Ovary (tissue), 9 donors: Measurements from ENCODE around the gene MDM1. TPM values are rescaled to one million over a fixed set of nuclear protein-coding genes. Genes with fewer than 3 reads are reported as not detected.

Experiments used
- DNase-seq, 5 donors: peaks; one replicate each; pipeline ENCODE4 v3.0.0-alpha.2; 2019 to 2020
- H3K27ac ChIP-seq, 2 donors: fragments of 200-600 bp; one replicate each; pipeline versions ENCODE4 v1.5.1 to v1.8.0; 2019 to 2022
- H3K27me3 ChIP-seq: fragments of 200-600 bp; one replicate; pipeline ENCODE4 v1.8.0; 2022
- H3K36me3 ChIP-seq: fragments of 200-600 bp; sonication (generic); one replicate; pipeline ENCODE4 v1.5.1; 2019
- H3K4me1 ChIP-seq: one replicate; pipeline ENCODE4 v1.8.1; 2013; ENCODE audit warnings: mild to moderate bottlenecking, moderate library complexity; ENCODE audit not compliant: insufficient read depth
- H3K4me3 ChIP-seq: fragments of 200-600 bp; sonication (generic); one replicate; pipeline ENCODE4 v1.5.1; 2017
- H3K9me3 ChIP-seq, 2 donors: fragments of 200-600 bp in 1 of 2; sonication (generic) in 1 of 2; one replicate each; pipeline versions ENCODE4 v1.5.1 to v1.8.1; 2013 to 2019; ENCODE audit warnings: mild to moderate bottlenecking in 1 of 2, moderate library complexity in 1 of 2
- EP300 ChIP-seq: sonication (generic); formaldehyde crosslinking; IDR thresholded peaks from one replicate; pipeline ENCODE4 v1.6.1; 2017; ENCODE audit warnings: antibody characterized with exemption
- POLR2A ChIP-seq: fragments of 450-650 bp; IDR thresholded peaks from one replicate; pipeline ENCODE4 v1.6.1; 2017; ENCODE audit warnings: antibody characterized with exemption, mild to moderate bottlenecking, moderate library complexity
- WGBS, 3 donors: extraction: QIAGEN DNeasy Blood & Tissue Kit in 1 of 3; methylation state at CpG; one replicate each; pipeline versions ENCODE4 v1.1.5 to v1.1.7; 2013 to 2017; 5-methylcytosine and 5-hydroxymethylcytosine counted together
- intact Hi-C, 4 donors: fragments of 100-400 bp; cut with DNase I; formaldehyde crosslinking; loops; one replicate each; pipeline versions ENCODE4 v1.11.0 to v1.15.1; 2022 to 2023
- polyA plus RNA-seq, 2 donors: library from polyadenylated mRNA; stranded (reverse); fragments of 200-250 nt in 1 of 2; fragments of 350-450 nt in 1 of 2; fragmentation: Illumina TruSeq in 1 of 2; extraction: RNeasy Lipid Tissue Mini Kit (QIAGEN cat#74804) in 1 of 2; gene quantifications; one replicate each; pipeline ENCODE4 v1.2.3, GENCODE V29; 2013 to 2014
- total RNA-seq, 7 donors: library from RNA; depleted of rRNA in 2 of 7; stranded (reverse); fragments of >200 nt in 2 of 7; fragmentation: NEBNext Ultra II Directional in 3 of 7; extraction: Animal tissue kit (Norgen Biotek cat#: 25700) in 3 of 7; gene quantifications; one replicate each; pipeline versions ENCODE4 v1.1.0 to v1.2.4, GENCODE V29; 2016 to 2023
- TF ChIP-seq, protein P1 (sequence below), 3 donors: fragments of 450-650 bp in 2 of 3; fragments of 200-600 bp in 1 of 3; IDR thresholded peaks; one replicate each; pipeline versions ENCODE4 v1.5.1 to v1.8.0; 2016 to 2022; ENCODE audit warnings: antibody characterized with exemption in 3 of 3, mild to moderate bottlenecking in 1 of 3
- donor health status: DM: no; HTN: no; CAD: no; lungs with moderate emphysema.
- donor health status: DM: no; HTN: no; CAD: no.
- donor health status: Bipolar disorder and iron deficiency.
- donor health status: DM: yes; HTN: yes; CAD: no.
- donor health status: DM: no; HTN: no; CAD: no.
- donor health status: DM: yes; HTN: yes; CAD: no.

Gene MDM1
- total and polyA plus RNA-seq, 9 donors, result 9.1 to 20.4 (median 13.4) TPM

- TF ChIP-seq, protein P1, sequence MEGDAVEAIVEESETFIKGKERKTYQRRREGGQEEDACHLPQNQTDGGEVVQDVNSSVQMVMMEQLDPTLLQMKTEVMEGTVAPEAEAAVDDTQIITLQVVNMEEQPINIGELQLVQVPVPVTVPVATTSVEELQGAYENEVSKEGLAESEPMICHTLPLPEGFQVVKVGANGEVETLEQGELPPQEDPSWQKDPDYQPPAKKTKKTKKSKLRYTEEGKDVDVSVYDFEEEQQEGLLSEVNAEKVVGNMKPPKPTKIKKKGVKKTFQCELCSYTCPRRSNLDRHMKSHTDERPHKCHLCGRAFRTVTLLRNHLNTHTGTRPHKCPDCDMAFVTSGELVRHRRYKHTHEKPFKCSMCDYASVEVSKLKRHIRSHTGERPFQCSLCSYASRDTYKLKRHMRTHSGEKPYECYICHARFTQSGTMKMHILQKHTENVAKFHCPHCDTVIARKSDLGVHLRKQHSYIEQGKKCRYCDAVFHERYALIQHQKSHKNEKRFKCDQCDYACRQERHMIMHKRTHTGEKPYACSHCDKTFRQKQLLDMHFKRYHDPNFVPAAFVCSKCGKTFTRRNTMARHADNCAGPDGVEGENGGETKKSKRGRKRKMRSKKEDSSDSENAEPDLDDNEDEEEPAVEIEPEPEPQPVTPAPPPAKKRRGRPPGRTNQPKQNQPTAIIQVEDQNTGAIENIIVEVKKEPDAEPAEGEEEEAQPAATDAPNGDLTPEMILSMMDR (IDR thresholded peaks at IDR 0.05), result peak; percentile 31 to 64 (median 57)
- TF ChIP-seq EP300, result no peak
- 93 to 95% (median 93%) methylated on average over 1 of the region's 1 CpG for WGBS, 3 donors
- no peak overlapping the region for H3K4me3 ChIP-seq
- DNase-seq, result peak in 3 of 5 donors; percentile 16 to 49 (median 37)
- H3K27ac ChIP-seq, result no peak overlapping the region
- H3K36me3 ChIP-seq, result no peaks in the 10 kb centered on the region
- H3K9me3 ChIP-seq, result no peaks in the 10 kb centered on the region
- intact Hi-C loops, result loop anchor here (2.0 to 5.0 kb wide), 3 partner anchors 80 to 95 kb away; no protein-coding TSS in a partner anchor
- H3K27me3 ChIP-seq, result no peaks in the 10 kb centered on the region
- no peaks in the 10 kb centered on the region for H3K4me1 ChIP-seq
Observed at GRCh38 chr12:68317047-68317667, 15.0 kb downstream of the MDM1 start.

- 61 to 72% (median 71%) methylated on average over 2 of the region's 2 CpGs for WGBS, 3 donors
- Histone ChIP-seq H3K27ac (no peak overlapping the region), H3K9me3 (no peaks in the 10 kb centered on the region), H3K4me1 (no peaks in the 10 kb centered on the region), H3K36me3 (no peaks in the 10 kb centered on the region), H3K27me3 (no peaks in the 10 kb centered on the region), H3K4me3 (no peak overlapping the region)
- intact Hi-C loops, result no loop called here
- no peak for TF ChIP-seq POLR2A
- no peak for TF ChIP-seq EP300
- TF ChIP-seq, protein P1 (IDR thresholded peaks at IDR 0.05), result no peak
- no peak for DNase-seq
Observed at GRCh38 chr12:68310370-68310769, 21.8 kb downstream of the MDM1 start.

GRCh38 chr12:68306564-68306963 lies 25.6 kb downstream of the MDM1 start:
- no peak for DNase-seq
- Histone ChIP-seq H3K27me3 (no peaks in the 10 kb centered on the region), H3K27ac (no peak overlapping the region), H3K4me1 (no peaks in the 10 kb centered on the region), H3K4me3 (no peak overlapping the region), H3K36me3 (no peaks in the 10 kb centered on the region), H3K9me3 (no peaks in the 10 kb centered on the region)
- intact Hi-C loops, result no loop called here
- 72 to 79% (median 74%) methylated on average over 1 of the region's 1 CpG for WGBS, 3 donors
- TF ChIP-seq, protein P1 (IDR thresholded peaks at IDR 0.05), result no peak
- TF ChIP-seq POLR2A (no peak), EP300 (no peak)

- H3K4me1 ChIP-seq, result no peaks in the 10 kb centered on the region
- H3K36me3 ChIP-seq, result no peaks in the 10 kb centered on the region
- 86 to 97% (median 94%) methylated on average over 3 of the region's 3 CpGs for WGBS, 3 donors
- no peak for DNase-seq
- no peaks in the 10 kb centered on the region for H3K27me3 ChIP-seq
- no peaks in the 10 kb centered on the region for H3K9me3 ChIP-seq
- H3K4me3 ChIP-seq, result no peak overlapping the region
- H3K27ac ChIP-seq, result no peak overlapping the region
- intact Hi-C loops, result no loop called here
- TF ChIP-seq, protein P1 (IDR thresholded peaks at IDR 0.05), result no peak
- no peak for TF ChIP-seq EP300
- TF ChIP-seq POLR2A, result no peak
Observed at GRCh38 chr12:68305278-68305677, 26.9 kb downstream of the MDM1 start.
